Measurements from ENCODE around the gene HOOK1.
"Not testable (repeated sequence)": the region's sequence is repeated elsewhere in the genome, so short reads cannot be mapped to it uniquely, and the experiment has no call there.

The HOOK1 gene

DNA sequence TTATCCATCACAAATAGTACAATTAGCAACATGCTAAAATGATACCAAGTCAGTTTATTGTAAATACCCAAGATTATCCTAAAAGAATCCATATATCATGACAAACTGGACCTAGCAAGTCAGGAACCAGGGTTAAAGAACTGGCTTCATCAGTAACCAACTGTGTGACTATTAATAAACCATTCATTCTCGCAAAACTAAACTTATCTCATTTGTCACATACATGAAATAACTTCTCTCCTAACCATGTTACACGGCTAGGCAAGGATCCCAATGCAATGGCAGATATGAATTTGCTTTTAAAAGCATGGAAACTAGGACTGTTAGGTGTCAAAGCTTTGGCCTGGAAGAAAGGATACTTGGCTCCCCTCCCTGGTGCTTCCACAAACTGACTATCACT lies 82.4 kb downstream of the HOOK1 start:
- DNase-seq = no peak

DNA sequence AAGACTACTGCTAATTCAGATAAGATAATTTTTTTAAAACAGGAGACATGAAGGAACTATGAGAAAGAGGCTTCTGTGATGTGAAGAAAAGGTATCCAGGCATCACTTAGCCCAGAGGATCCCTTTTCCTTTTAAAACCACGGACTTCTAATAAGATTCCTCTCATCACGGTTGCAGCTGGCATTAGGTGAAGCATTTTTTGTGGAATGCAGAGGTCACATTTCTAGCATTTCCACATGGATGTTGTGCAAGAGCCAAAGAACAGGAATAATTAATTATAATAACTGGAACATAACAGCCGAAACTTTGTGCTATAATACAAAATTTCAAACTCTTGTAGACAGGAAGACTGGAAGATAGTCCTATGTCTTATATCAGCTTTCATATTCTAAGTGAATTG lies 84.2 kb downstream of the HOOK1 start:
- no peak for DNase-seq

GRCh38 chr1:59900640-59901039 lies 85.9 kb downstream of the HOOK1 start:
- no peak for DNase-seq

GRCh38 chr1:59901770-59902388 lies 87.1 kb downstream of the HOOK1 start:
- no peak for DNase-seq

DNA sequence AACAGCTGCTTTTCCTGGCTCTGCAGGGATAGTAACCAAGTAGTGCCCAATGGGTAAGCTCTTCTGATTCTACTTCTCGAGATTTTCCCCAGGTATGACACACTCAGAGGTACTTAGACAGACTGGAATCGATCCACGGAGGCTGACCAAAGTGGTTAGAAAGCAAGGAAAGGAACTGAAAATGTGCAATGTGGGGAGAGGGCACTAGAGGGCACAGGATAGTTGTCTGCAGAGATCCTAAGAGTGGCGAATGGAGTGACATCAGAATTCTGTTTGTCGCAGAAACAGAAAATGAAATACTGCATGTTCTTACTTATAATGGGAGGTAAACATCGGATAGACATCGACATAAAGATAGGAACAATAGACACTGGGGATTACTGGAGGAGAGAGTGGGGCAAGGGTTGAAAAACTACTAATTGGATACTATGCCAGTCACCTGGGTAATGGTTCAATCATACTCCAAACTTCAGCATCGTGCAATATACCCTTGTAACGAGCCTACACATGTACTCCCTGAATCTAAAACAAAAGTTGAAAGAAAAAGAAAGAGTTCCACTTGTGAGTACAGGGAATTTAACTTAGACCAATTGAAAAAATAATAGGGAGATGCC lies 88.5 kb downstream of the HOOK1 start:
- peak; percentile 66 for DNase-seq

DNA sequence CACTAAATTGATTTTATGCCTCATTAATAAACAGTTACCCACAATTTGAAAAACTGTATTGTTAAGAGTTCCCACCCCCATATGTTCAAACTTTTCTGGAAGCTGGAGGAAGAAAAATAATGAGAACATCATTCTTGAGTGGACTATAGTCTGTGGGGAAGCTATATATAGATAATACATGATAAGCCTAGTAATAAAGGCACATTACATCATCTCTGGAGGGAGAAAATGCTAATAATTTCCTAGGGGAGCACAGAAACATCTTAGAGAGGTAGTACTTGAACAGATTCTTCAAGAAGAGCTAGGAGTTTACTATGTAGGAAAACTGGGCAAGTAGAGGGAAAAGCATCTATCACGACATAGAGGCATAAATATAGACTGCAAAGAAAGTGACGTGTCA lies 92.2 kb downstream of the HOOK1 start:
- no peak for DNase-seq

- DNase-seq = no peak
Measured at GRCh38 chr1:59908084-59908483, 93.3 kb downstream of the HOOK1 start.

DNA sequence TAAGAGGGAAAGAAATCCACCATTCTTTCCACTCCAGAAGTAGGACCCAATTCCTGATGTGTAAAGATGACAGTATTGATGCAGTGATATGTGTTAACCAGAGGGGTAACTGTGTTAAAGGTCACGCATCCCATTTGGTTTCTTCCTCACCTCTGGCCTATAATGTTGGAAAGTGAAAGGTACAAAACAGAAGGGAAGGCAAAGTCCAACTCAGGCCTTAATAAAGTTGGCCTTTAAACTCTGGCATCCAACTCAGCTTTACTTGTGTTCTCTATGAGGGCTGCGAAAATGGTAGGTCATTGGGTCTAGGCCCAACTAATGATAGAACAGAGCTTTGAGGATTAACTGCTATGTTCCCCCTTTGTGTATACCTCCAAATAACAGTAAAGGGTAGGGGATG lies 93.9 kb downstream of the HOOK1 start:
- DNase-seq = no peak

DNA sequence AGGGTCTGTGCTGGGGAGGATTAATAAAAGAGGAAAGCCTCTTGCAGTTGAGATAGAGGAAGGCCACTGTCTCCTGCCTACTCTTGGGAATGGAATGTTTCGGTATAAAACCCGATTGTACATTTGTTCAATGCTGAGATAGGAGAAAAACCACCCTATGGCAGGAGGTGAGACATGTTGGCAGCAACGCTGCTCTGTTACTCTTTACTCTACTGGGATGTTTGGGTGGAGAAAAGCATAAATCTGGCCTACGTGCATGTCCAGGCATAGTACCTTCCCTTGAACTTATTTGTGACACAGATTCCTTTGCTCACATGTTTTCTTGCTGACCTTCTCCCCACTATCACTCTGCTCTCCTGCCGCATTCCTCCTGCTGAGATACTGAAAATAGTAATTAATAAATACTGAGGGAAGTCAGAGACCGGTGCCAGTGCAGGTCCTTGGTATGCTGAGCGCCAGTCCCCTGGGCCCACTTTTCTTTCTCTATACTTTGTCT lies 100.1 kb downstream of the HOOK1 start:
- not testable (repeated sequence) for DNase-seq

GRCh38 chr1:59915516-59915915 lies 100.8 kb downstream of the HOOK1 start:
- no peak for DNase-seq

DNA sequence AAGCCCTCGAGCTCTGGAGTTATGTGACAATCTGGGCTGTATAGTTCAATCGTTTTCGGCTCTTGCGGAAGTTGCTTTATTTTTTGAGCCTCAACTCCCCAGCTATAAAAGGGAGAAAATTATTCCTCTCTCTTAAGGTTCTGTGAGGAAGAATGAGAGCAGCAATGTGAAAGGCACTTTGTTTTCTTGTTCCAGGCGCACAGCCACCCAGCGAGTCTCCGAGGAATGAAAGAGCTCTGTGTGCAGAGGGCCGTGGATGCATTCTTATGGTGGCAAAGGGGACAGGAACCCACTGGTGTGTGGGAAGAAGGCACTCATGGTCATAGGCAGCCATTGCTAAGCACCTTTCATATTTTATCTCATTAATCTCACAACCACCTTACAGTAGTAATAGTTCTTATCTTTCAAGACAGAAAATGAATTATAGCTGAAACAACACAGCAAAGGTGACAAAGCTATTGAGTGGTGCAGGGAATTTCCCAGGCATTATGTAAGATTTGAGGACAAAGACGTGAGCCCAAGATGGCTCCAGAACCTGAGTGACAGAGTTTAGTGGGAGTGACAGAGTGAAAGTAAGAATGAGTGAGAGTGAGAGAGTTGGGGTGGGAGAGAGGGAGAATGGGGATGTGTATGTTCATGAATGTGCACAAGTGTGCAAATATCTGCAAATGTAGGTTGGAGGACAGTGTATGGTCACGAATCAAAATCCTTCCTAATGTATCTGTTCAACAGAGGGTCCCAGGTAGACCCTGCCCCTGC lies 102.5 kb downstream of the HOOK1 start:
- DNase-seq = no peak

DNA sequence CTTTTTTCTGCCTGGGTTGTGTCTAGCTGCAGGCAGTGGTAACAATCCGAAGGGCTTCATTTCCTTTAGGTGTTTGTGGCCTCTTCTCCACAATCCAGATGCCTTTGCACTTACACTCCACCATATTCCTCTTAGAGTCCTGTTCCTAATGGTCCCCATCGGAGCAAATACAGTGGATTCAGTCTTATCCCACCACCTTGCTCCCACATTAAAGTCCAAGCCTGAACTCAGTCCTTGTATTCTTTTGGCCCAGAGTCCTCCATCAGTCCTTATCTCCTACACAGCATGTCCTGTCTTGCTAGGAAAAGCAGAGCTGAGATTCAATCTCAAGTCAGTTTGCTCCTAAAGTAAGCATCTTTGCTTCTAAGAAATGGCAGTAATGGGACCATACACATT lies 103.0 kb downstream of the HOOK1 start:
- DNase-seq = no peak

DNA sequence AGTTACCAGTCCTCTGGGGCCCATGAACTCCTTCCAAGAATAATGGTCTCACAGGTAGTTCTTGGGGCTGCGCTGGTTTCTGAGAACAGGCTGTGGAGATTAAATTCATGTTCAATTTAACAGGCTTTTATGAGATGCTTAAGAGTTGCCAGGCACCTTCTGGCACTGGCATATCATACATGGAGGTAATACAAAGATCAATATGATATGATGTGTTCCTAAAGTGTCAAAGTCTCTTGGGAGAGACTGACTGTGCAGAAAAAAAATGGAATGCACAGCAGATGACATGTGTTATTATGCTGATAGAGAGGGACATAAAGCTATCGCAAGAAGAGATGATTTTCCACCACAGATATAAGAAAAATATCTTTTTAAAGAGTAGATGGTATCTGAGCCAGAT lies 105.0 kb downstream of the HOOK1 start:
- no peak for DNase-seq

DNA sequence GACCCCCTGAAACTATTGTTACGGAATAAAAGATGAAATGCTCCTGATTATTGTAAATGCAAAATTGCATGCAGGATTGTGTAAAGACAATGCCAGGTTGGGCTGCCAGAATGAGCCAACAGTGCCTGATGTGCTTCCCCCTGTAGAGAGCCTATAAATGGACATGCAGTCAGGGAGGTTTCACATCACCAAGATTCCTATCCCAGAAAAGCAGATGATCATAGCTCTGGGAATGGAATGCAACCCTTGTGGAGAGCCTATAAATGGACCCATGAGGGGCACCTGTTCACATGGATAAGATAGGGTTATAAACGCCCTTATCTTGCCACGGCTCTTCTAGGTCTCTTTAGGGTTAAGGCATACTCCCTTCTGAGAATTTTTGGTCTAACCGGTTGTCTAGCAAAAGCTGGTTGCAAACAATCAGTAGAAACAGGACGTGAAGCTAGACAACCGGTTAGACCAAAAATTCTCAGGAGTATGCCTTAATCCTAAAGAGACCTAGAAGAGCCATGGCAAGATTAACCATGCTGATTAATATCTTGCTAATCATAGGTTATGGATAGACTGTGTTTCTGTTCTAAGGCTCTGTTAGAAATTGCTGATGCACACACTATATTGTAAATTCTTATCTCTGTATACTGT lies 106.6 kb downstream of the HOOK1 start:
- not testable (repeated sequence) for DNase-seq

- DNase-seq = no peak
Measured at GRCh38 chr1:59924653-59925052, 109.9 kb downstream of the HOOK1 start.
